Keratinocyte (primary cell): Measurements from ENCODE around the gene IL31RA. TPM values are rescaled to one million over a fixed set of nuclear protein-coding genes. Genes with fewer than 3 reads are reported as not detected.

Experiments
- DNase-seq: peaks from one replicate; pipeline ENCODE4 v3.0.0-alpha.2; 2011; ENCODE audit warnings: low read depth, missing footprints, low spot score
- FAIRE-seq: peaks from 2 replicates; lab custom pipeline; 2011; peaks lifted over from hg19 to GRCh38; lab: Jason Lieb, UNC
- H2AFZ ChIP-seq: 2 replicates; pipeline ENCODE4 v1.6.0; 2012; ENCODE audit warnings: low read length, control low read depth, inconsistent platforms; ENCODE audit not compliant: control insufficient read depth
- H3K27ac ChIP-seq: 2 replicates; pipeline ENCODE4 v1.5.1; 2011; ENCODE audit warnings: low read length; ENCODE audit not compliant: control insufficient read depth, insufficient read depth
- H3K27me3 ChIP-seq: 3 replicates; pipeline ENCODE4 v1.6.0; 2011; ENCODE audit warnings: low read length; ENCODE audit not compliant: control insufficient read depth, insufficient read depth; ENCODE audit errors: extremely low read depth
- H3K36me3 ChIP-seq, 2 experiments: 2 replicates in 1 of 2; 3 replicates in 1 of 2; pipeline ENCODE4 v1.5.1; 2011; ENCODE audit warnings: low read length in 2 of 2, mild to moderate bottlenecking in 1 of 2; ENCODE audit not compliant: control insufficient read depth in 2 of 2, insufficient read depth in 2 of 2; ENCODE audit errors: extremely low read depth in 1 of 2
- H3K4me1 ChIP-seq: 3 replicates; pipeline ENCODE4 v1.5.1; 2011; ENCODE audit warnings: low read length; ENCODE audit not compliant: control insufficient read depth, insufficient read depth; ENCODE audit errors: extremely low read depth
- H3K4me2 ChIP-seq: 3 replicates; pipeline ENCODE4 v1.6.0; 2011; ENCODE audit warnings: low read depth, low read length; ENCODE audit not compliant: control insufficient read depth, insufficient read depth; ENCODE audit errors: extremely low read depth
- H3K4me3 ChIP-seq, 3 experiments: fragments of 200-600 bp in 1 of 3; sonication (generic) in 1 of 3; 2 replicates in 2 of 3; 3 replicates in 1 of 3; pipeline ENCODE4 v1.5.1; 2011 to 2016; ENCODE audit warnings: low read length in 3 of 3, mild to moderate bottlenecking in 3 of 3, control low read depth in 2 of 3, inconsistent platforms in 1 of 3, low read depth in 1 of 3, mixed read lengths in 1 of 3, mixed run types in 1 of 3, moderate library complexity in 1 of 3; ENCODE audit not compliant: control insufficient read depth in 2 of 3, insufficient read depth in 2 of 3; ENCODE audit errors: extremely low read depth in 1 of 3
- H3K79me2 ChIP-seq: 2 replicates; pipeline ENCODE4 v1.6.0; 2012; ENCODE audit warnings: low read length; ENCODE audit not compliant: control insufficient read depth, insufficient read depth
- H3K9ac ChIP-seq: 3 replicates; pipeline ENCODE4 v1.6.0; 2011; ENCODE audit warnings: low read length; ENCODE audit not compliant: control insufficient read depth, insufficient read depth; ENCODE audit errors: extremely low read depth
- H3K9me1 ChIP-seq: 3 replicates; pipeline ENCODE4 v1.6.0; 2011; ENCODE audit warnings: low read length; ENCODE audit not compliant: control insufficient read depth, insufficient read depth; ENCODE audit errors: extremely low read depth
- H3K9me3 ChIP-seq: 2 replicates; pipeline ENCODE4 v1.5.1; 2012; ENCODE audit warnings: low read depth, low read length; ENCODE audit not compliant: control insufficient read depth
- H4K20me1 ChIP-seq: 3 replicates; pipeline ENCODE4 v1.6.0; 2011; ENCODE audit warnings: low read length; ENCODE audit not compliant: control insufficient read depth, insufficient read depth; ENCODE audit errors: extremely low read depth
- CTCF ChIP-seq, 3 experiments: IDR thresholded peaks in 1 of 3; conservative IDR thresholded peaks in 1 of 3; optimal IDR thresholded peaks in 1 of 3; 2 replicates in 2 of 3; 3 replicates in 1 of 3; pipeline versions ENCODE3 to v1.5.1; 2011; ENCODE audit warnings: low read length in 3 of 3, mild to moderate bottlenecking in 3 of 3, moderate library complexity in 2 of 3, control low read depth in 1 of 3, inconsistent platforms in 1 of 3; ENCODE audit not compliant: insufficient read depth in 2 of 3; ENCODE audit errors: extremely low read depth in 1 of 3
- EZH2 ChIP-seq: IDR thresholded peaks from one replicate; pipeline ENCODE4 v1.6.1; 2012; ENCODE audit warnings: inconsistent platforms, mild to moderate bottlenecking, low read length, moderate library complexity
- dilution Hi-C: fragments of 300-500 bp; cut with MboI; formaldehyde crosslinking; loops from one replicate; pipeline ENCODE4 v1.7.0; 2020; ENCODE audit warnings: low sequenced_read_pairs; ENCODE audit not compliant: extremely low pct_ligation_motif_present
- polyA plus RNA-seq, 5 experiments: library from polyadenylated mRNA; depleted of rRNA in 3 of 5; stranded (reverse) in 3 of 5; stranded (forward) in 1 of 5; unstranded in 1 of 5; fragments of >200 nt; gene quantifications; 1 replicate in 1 of 5; 2 replicates in 3 of 5; 3 replicates in 1 of 5; pipeline versions ENCODE4 v1.2.1 to v1.2.3, GENCODE V29; 2011 to 2012; ENCODE audit warnings: missing spikeins in 2 of 5, low read depth in 1 of 5, low replicate concordance in 1 of 5

IL31RA gene
- polyA plus RNA-seq, 1 donor (not counting 4 experiments of a cell fraction or from before 2014, with no cell fraction given) = 6.0 TPM

- Histone ChIP-seq H3K4me1 (no peaks in the 10 kb centered on the region), H3K9me3 (no peaks in the 10 kb centered on the region), H3K9me1 (no peaks in the 10 kb centered on the region), H3K4me3 (no peak overlapping the region), H3K9ac (no peak overlapping the region), H2AFZ (no peak overlapping the region), H3K27ac (no peak overlapping the region), H3K36me3 (no peaks in the 10 kb centered on the region), H3K27me3 (no peaks in the 10 kb centered on the region), H4K20me1 (no peaks in the 10 kb centered on the region), H3K79me2 (no peaks in the 10 kb centered on the region), H3K4me2 (no peak overlapping the region)
- dilution Hi-C loops = no loop called here
- TF ChIP-seq CTCF (optimal IDR thresholded peaks at IDR 0.05 in 1 of 3, IDR thresholded peaks at IDR 0.05 in 1 of 3, conservative IDR thresholded peaks at IDR 0.05 in 1 of 3; ENCODE audit: extremely low read depth in 1 of 3, insufficient read depth in 2 of 3, low read length in 3 of 3) (no peak), EZH2 (no peak)
- FAIRE-seq (no peak), DNase-seq (no peak)
Observed at GRCh38 chr5:55892479-55892878, 41.3 kb downstream of the IL31RA start.

- Histone ChIP-seq H3K4me1 (no peaks in the 10 kb centered on the region), H3K36me3 (no peaks in the 10 kb centered on the region), H3K27ac (no peak overlapping the region), H4K20me1 (no peaks in the 10 kb centered on the region), H3K79me2 (no peaks in the 10 kb centered on the region), H3K4me2 (no peak overlapping the region), H3K9ac (no peak overlapping the region), H3K4me3 (no peak overlapping the region), H2AFZ (no peak overlapping the region), H3K9me1 (no peaks in the 10 kb centered on the region), H3K9me3 (no peaks in the 10 kb centered on the region), H3K27me3 (no peaks in the 10 kb centered on the region)
- dilution Hi-C loops = no loop called here
- TF ChIP-seq CTCF (optimal IDR thresholded peaks at IDR 0.05 in 1 of 3, IDR thresholded peaks at IDR 0.05 in 1 of 3, conservative IDR thresholded peaks at IDR 0.05 in 1 of 3; ENCODE audit: extremely low read depth in 1 of 3, insufficient read depth in 2 of 3, low read length in 3 of 3) (no peak), EZH2 (no peak)
- no peak for FAIRE-seq
- DNase-seq = no peak
Observed at GRCh38 chr5:55894135-55894534, 43.0 kb downstream of the IL31RA start.
